Colonic mucosa (tissue), 4 donors: Measurements from ENCODE around the gene SLC26A4. TPM values are rescaled to one million over a fixed set of nuclear protein-coding genes. Genes with fewer than 3 reads are reported as not detected.

ENCODE experiments used
- DNase-seq: peaks from one replicate; pipeline ENCODE4 v3.0.0-alpha.2; 2020
- H3K27ac ChIP-seq: fragments of 200-600 bp; one replicate; pipeline ENCODE4 v1.8.0; 2021
- H3K27me3 ChIP-seq: fragments of 200-600 bp; one replicate; pipeline ENCODE4 v1.8.0; 2021
- H3K36me3 ChIP-seq: fragments of 200-600 bp; one replicate; pipeline ENCODE4 v1.8.0; 2021
- H3K4me1 ChIP-seq: fragments of 200-600 bp; one replicate; pipeline ENCODE4 v1.8.0; 2021; ENCODE audit warnings: mild to moderate bottlenecking
- H3K4me3 ChIP-seq: fragments of 200-600 bp; one replicate; pipeline ENCODE4 v1.8.0; 2021
- H3K9ac ChIP-seq, 2 donors: one replicate each; pipeline ENCODE4 v1.7.0; 2013; ENCODE audit warnings: control low read depth in 2 of 2, low read depth in 2 of 2, low read length in 2 of 2
- H3K9me3 ChIP-seq: fragments of 200-600 bp; one replicate; pipeline ENCODE4 v1.8.0; 2021
- CTCF ChIP-seq: fragments of 200-600 bp; IDR thresholded peaks from one replicate; pipeline ENCODE4 v1.8.0; 2022; ENCODE audit warnings: antibody characterized with exemption, mild to moderate bottlenecking
- intact Hi-C: fragments of 100-400 bp; cut with DNase I; formaldehyde crosslinking; loops from one replicate; pipeline ENCODE4 v1.14.1; 2022
- total RNA-seq, 2 donors: library from RNA; stranded (reverse); fragmentation: NEBNext Ultra II Directional in 1 of 2; extraction: Animal tissue kit (Norgen Biotek cat#: 25700) in 1 of 2; gene quantifications; one replicate each; pipeline ENCODE4 v1.2.1, GENCODE V29; 2021
- donor health status: healthy.
- donor health status: DM: no; HTN: no; CAD: no.
- donor health status: DM: no; HTN: no; CAD: no.

SLC26A4 gene
- total RNA-seq, 2 donors from 2014 or later = 0.32 to 0.59 TPM

GRCh38 chr7:107659666-107660065 lies 962 bp upstream of the SLC26A4 start:
- Histone ChIP-seq H3K27me3 (peaks cover 26% of the 10 kb centered on the region), H3K4me1 (peaks cover 8% of the 10 kb centered on the region)
- intact Hi-C loops = no loop called here

GRCh38 chr7:107661081-107661864 lies 645 bp downstream of the SLC26A4 start:
- peak; percentile 48 for DNase-seq
- Histone ChIP-seq H3K4me1 (peaks cover 8% of the 10 kb centered on the region), H3K27ac (no peak overlapping the region), H3K27me3 (peaks cover 26% of the 10 kb centered on the region), H3K4me3 (peak overlapping the region; percentile 41), H3K36me3 (no peaks in the 10 kb centered on the region), H3K9me3 (no peaks in the 10 kb centered on the region), H3K9ac (no peak overlapping the region)
- intact Hi-C loops = no loop called here
- TF ChIP-seq CTCF = no peak

More at GRCh38 chr7:107659666-107660065, 962 bp upstream of the SLC26A4 start:
- Histone ChIP-seq H3K36me3 (no peaks in the 10 kb centered on the region), H3K27ac (no peak overlapping the region), H3K4me3 (no peak overlapping the region), H3K9ac (no peak overlapping the region), H3K9me3 (no peaks in the 10 kb centered on the region)
- DNase-seq = no peak
- TF ChIP-seq CTCF = no peak

DNA sequence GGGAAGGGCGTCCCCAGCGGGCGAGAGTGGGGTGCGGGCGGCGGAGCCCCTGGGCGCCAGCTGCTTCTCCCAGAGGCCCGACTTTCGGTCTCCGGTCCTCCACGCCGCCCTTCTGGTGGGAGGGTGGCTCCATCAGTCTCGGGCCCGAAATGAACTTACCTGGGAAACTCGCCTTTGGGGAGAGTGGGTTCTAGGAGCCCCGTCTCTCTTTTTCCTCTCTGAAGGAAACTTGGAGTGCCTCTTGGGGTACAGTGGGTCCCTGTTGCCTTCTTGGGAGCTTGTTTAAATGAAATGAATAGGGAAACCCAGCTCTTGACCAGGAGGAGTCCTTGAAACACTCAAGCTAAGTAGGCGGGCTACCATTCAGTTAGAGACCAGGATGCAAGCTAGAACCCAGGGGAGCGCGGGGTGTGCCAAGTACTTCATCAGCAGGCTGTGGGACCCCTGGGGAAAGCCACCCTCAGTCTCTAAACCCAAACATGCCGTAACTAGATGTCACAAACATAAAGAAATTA lies 1.3 kb downstream of the SLC26A4 start:
- intact Hi-C loops = no loop called here
- Histone ChIP-seq H3K4me1 (peaks cover 8% of the 10 kb centered on the region), H3K27ac (no peak overlapping the region), H3K36me3 (no peaks in the 10 kb centered on the region), H3K4me3 (peak overlapping the region; percentile 41), H3K9ac (no peak overlapping the region), H3K9me3 (no peaks in the 10 kb centered on the region), H3K27me3 (peaks cover 26% of the 10 kb centered on the region)
- TF ChIP-seq CTCF = no peak
- DNase-seq = no peak

DNA sequence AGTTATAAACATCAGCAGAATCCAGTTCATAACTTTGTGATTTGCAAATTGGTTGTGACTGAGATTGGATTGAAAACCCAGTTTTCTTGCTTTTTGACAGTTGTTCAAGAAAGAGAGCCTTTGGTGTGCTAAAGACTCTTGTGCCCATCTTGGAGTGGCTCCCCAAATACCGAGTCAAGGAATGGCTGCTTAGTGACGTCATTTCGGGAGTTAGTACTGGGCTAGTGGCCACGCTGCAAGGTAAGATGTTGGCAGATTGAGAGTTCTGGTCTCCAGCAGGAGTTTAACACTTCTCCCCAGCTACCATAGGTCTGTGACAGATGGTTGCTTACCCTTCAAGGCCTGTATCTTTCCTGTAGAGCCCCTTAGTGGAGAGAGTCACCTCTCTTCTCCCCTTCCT lies 2.6 kb downstream of the SLC26A4 start:
- Histone ChIP-seq H3K4me1 (peaks cover 8% of the 10 kb centered on the region), H3K9ac (no peak overlapping the region), H3K9me3 (no peaks in the 10 kb centered on the region), H3K4me3 (no peak overlapping the region), H3K36me3 (no peaks in the 10 kb centered on the region), H3K27ac (no peak overlapping the region), H3K27me3 (peaks cover 26% of the 10 kb centered on the region)
- no peak for TF ChIP-seq CTCF
- no peak for DNase-seq
- intact Hi-C loops = no loop called here

DNA sequence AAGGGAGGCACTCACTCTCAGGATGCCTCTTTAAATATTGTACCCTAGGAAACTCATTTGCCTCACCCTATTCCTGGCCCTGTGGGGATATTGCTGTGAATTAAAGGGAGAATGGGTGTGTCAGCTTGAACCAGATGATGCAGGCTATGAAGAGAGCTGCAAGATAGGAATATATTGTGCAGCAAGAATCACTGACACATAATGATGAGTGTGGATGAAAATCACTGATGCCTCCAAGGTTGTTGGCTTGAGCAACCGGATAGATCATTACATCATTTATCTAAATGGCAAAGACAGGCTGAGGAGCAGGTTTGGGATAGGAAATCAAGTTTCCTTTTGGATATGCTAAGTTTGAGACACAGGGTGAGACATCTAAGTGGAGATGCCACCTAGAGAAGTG lies 6.2 kb downstream of the SLC26A4 start:
- no peak overlapping the region for H3K4me3 ChIP-seq
- H3K4me1 ChIP-seq = no peaks in the 10 kb centered on the region
- intact Hi-C loops = no loop called here
- H3K36me3 ChIP-seq = no peaks in the 10 kb centered on the region
- no peaks in the 10 kb centered on the region for H3K9me3 ChIP-seq
- H3K9ac ChIP-seq = no peak overlapping the region
- peaks cover 6% of the 10 kb centered on the region for H3K27me3 ChIP-seq
- DNase-seq = no peak
- no peak for TF ChIP-seq CTCF
- no peak overlapping the region for H3K27ac ChIP-seq
